ENCODE measurements around the gene HUS1B.

Gene HUS1B

DNA sequence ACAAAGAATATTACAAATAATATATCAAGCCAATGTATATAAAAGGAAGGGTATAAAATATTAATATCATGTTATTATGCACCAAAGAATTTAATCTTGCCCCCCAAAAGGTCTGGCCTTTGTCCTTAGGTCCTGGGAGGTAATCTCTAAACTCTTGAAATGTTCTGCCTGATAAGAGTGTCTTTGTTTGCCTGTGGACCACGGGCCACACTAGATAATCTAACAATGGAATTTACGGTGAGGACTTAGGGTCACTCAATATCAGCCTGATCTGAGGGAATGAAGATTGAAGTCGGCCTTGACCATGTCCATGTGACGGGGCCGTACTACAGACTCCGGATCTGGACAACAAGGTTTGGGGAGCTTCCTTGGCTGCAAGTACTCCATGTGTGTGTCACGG, 42.9 kb downstream of the HUS1B start:
- Histone ChIP-seq H3K4me3 (ENCODE audit: low read length) (no peak overlapping the region), H3K9me2 (replicated peaks; ENCODE audit: insufficient read depth, low read length) (no peaks in the 10 kb centered on the region), H3K27me3 (replicated peaks; ENCODE audit: insufficient read depth, low read length) (no peaks in the 10 kb centered on the region), H3F3A (ENCODE audit: insufficient read depth, low read length) (no peaks in the 10 kb centered on the region), H2AFZ (ENCODE audit: low read length) (no peak overlapping the region), H3K9me3 (replicated peaks; ENCODE audit: insufficient read depth, low read length) (no peaks in the 10 kb centered on the region), H3K4me2 (ENCODE audit: low read depth, low read length) (no peak overlapping the region), H3K27ac (ENCODE audit: low read length) (no peak overlapping the region), H3K36me3 (replicated peaks; ENCODE audit: insufficient read depth, low read length) (no peaks in the 10 kb centered on the region; the same call in 1 of the 2 replicates), H3K9ac (ENCODE audit: low read length) (no peak overlapping the region), H3K79me2 (ENCODE audit: low read length) (no peaks in the 10 kb centered on the region), H3K4me1 (ENCODE audit: low read length) (no peaks in the 10 kb centered on the region), H4K20me1 (ENCODE audit: insufficient read depth, low read length) (no peaks in the 10 kb centered on the region)
- no peak for TF ChIP-seq EZH2 (optimal IDR thresholded peaks at IDR 0.05; ENCODE audit: low read depth, low read length)
- no peak for TF ChIP-seq EZH2phosphoT487 (IDR thresholded peaks at IDR 0.05; ENCODE audit: low read length)
- TF ChIP-seq, protein P1, sequence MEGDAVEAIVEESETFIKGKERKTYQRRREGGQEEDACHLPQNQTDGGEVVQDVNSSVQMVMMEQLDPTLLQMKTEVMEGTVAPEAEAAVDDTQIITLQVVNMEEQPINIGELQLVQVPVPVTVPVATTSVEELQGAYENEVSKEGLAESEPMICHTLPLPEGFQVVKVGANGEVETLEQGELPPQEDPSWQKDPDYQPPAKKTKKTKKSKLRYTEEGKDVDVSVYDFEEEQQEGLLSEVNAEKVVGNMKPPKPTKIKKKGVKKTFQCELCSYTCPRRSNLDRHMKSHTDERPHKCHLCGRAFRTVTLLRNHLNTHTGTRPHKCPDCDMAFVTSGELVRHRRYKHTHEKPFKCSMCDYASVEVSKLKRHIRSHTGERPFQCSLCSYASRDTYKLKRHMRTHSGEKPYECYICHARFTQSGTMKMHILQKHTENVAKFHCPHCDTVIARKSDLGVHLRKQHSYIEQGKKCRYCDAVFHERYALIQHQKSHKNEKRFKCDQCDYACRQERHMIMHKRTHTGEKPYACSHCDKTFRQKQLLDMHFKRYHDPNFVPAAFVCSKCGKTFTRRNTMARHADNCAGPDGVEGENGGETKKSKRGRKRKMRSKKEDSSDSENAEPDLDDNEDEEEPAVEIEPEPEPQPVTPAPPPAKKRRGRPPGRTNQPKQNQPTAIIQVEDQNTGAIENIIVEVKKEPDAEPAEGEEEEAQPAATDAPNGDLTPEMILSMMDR (IDR thresholded peaks at IDR 0.05; ENCODE audit: low read length) = no peak
- DNase-seq = no peak

DNA sequence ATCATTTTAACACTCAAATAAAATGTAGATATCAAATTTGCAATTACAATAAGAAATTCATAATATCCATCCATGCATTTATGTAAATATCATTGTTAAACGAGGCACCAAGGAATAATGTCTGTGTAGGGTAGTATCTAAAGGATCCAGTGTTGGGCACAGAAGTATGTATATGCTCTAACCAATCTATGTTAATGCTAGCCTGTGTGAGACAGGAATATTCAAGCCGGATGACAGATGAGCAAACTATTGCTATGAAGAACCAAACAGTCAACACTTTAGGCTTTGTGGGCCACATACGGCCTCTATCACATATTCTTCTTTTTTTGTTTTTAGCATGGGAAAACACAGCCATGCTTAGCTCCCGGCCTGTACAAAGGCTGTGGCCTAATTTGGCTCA, 45.0 kb downstream of the HUS1B start:
- H3K36me3 ChIP-seq (replicated peaks; ENCODE audit: insufficient read depth, low read length) = no peaks in the 10 kb centered on the region
- no peak overlapping the region for H3K4me2 ChIP-seq (ENCODE audit: low read depth, low read length)
- no peaks in the 10 kb centered on the region for H3K9me3 ChIP-seq (replicated peaks; ENCODE audit: insufficient read depth, low read length)
- H3K9ac ChIP-seq (ENCODE audit: low read length) = no peak overlapping the region
- H4K20me1 ChIP-seq (ENCODE audit: insufficient read depth, low read length) = no peaks in the 10 kb centered on the region
- H3K27ac ChIP-seq (ENCODE audit: low read length) = no peak overlapping the region
- TF ChIP-seq EZH2 (optimal IDR thresholded peaks at IDR 0.05; ENCODE audit: low read depth, low read length) = no peak
- TF ChIP-seq EZH2phosphoT487 (IDR thresholded peaks at IDR 0.05; ENCODE audit: low read length) = no peak
- TF ChIP-seq, protein P1 (IDR thresholded peaks at IDR 0.05; ENCODE audit: low read length) = no peak
- H3F3A ChIP-seq (ENCODE audit: insufficient read depth, low read length) = no peaks in the 10 kb centered on the region
- H3K4me1 ChIP-seq (ENCODE audit: low read length) = no peaks in the 10 kb centered on the region
- H3K4me3 ChIP-seq (ENCODE audit: low read length) = no peak overlapping the region
- no peak overlapping the region for H2AFZ ChIP-seq (ENCODE audit: low read length)
- no peak for DNase-seq
- H3K9me2 ChIP-seq (replicated peaks; ENCODE audit: insufficient read depth, low read length) = no peaks in the 10 kb centered on the region
- H3K79me2 ChIP-seq (ENCODE audit: low read length) = no peaks in the 10 kb centered on the region
- no peaks in the 10 kb centered on the region for H3K27me3 ChIP-seq (replicated peaks; ENCODE audit: insufficient read depth, low read length)

DNA sequence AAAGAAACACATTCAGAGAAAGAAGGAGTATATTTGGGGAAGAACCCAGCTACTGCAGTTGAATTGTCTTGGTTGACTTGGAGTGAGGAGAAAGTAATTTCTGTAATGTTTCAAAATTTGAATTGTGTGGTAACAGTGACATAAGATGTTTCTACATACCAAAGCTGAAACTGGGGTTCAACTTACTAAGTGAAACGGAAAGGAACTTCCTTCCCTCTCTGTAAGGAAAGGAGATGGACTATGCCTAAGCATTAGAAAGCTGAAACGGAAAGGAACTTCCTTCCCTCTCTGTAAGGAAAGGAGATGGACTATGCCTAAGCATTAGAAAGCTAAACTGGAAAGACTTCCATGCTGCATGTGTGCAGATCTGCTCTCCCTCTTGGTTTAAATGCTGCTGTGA, 46.0 kb downstream of the HUS1B start:
- Histone ChIP-seq H3K79me2 (ENCODE audit: low read length) (no peaks in the 10 kb centered on the region), H3K4me2 (ENCODE audit: low read depth, low read length) (no peak overlapping the region), H3K27ac (ENCODE audit: low read length) (no peak overlapping the region), H3K4me3 (ENCODE audit: low read length) (no peak overlapping the region), H3K36me3 (replicated peaks; ENCODE audit: insufficient read depth, low read length) (no peaks in the 10 kb centered on the region), H3K9me3 (replicated peaks; ENCODE audit: insufficient read depth, low read length) (no peaks in the 10 kb centered on the region), H2AFZ (ENCODE audit: low read length) (no peak overlapping the region), H3K27me3 (replicated peaks; ENCODE audit: insufficient read depth, low read length) (no peaks in the 10 kb centered on the region), H3K4me1 (ENCODE audit: low read length) (no peaks in the 10 kb centered on the region), H3K9ac (ENCODE audit: low read length) (no peak overlapping the region), H3K9me2 (replicated peaks; ENCODE audit: insufficient read depth, low read length) (no peaks in the 10 kb centered on the region), H3F3A (ENCODE audit: insufficient read depth, low read length) (no peaks in the 10 kb centered on the region), H4K20me1 (ENCODE audit: insufficient read depth, low read length) (no peaks in the 10 kb centered on the region)
- no peak for TF ChIP-seq EZH2phosphoT487 (IDR thresholded peaks at IDR 0.05; ENCODE audit: low read length)
- TF ChIP-seq, protein P1 (IDR thresholded peaks at IDR 0.05; ENCODE audit: low read length) = no peak
- TF ChIP-seq EZH2 (optimal IDR thresholded peaks at IDR 0.05; ENCODE audit: low read depth, low read length) = no peak
- DNase-seq = no peak
